ENCODE results near the gene ZNF516. TPM values are rescaled to one million over a fixed set of nuclear protein-coding genes. Genes with fewer than 3 reads are reported as not detected.

Gene ZNF516
- total RNA-seq, 1 donor from 2014 or later = 11.5 TPM

DNA sequence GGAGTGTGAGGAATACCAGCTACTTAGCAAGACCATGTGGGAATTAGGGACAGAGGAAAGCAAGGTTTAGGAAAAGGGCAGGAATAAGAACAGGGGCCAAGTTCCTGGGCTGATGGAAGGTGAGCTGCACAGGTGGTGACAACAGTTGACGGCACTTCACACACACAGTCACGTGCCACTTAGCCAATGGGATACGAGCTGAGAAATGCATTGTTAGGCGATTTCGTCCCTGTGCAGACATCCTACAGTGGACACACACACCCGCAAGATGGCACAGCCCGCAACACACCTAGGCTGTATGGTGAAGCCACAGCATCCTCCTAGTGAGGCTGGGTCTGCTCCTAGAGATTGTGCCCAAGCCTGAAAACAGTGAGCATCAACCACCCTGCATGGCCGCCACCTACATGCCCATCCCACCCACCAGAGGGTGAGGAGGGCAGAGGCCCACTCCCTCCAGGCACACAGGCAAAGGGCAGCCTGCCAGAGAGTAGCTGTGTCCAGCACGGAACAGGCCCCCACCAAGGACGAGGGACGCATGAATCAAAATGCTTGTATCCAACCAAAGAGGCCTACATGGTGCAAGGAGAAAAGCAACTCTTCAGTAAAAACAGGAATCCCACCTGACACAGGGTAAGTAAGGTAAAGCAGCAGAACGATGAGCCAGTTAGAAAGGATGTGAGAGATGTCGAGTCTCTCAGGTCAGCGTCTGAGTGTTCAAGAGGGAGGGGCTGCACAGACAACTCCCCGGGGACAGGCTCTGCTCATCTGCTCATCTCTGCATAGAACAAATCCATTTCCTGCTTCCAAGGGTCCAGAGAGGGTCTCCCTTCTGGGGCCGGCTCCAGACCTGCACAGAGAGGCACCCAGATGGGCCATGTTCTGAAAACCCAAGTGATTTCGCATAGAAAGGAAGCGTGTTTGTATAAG, 51.3 kb downstream of the ZNF516 start:
- H3K4me1 ChIP-seq = peaks cover 47% of the 10 kb centered on the region
- H3K4me3 ChIP-seq = no peak overlapping the region
- peaks cover 35% of the 10 kb centered on the region for H3K36me3 ChIP-seq
- TF ChIP-seq, protein P1, sequence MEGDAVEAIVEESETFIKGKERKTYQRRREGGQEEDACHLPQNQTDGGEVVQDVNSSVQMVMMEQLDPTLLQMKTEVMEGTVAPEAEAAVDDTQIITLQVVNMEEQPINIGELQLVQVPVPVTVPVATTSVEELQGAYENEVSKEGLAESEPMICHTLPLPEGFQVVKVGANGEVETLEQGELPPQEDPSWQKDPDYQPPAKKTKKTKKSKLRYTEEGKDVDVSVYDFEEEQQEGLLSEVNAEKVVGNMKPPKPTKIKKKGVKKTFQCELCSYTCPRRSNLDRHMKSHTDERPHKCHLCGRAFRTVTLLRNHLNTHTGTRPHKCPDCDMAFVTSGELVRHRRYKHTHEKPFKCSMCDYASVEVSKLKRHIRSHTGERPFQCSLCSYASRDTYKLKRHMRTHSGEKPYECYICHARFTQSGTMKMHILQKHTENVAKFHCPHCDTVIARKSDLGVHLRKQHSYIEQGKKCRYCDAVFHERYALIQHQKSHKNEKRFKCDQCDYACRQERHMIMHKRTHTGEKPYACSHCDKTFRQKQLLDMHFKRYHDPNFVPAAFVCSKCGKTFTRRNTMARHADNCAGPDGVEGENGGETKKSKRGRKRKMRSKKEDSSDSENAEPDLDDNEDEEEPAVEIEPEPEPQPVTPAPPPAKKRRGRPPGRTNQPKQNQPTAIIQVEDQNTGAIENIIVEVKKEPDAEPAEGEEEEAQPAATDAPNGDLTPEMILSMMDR (IDR thresholded peaks at IDR 0.05; ENCODE audit: borderline replicate concordance) = no peak
- intact Hi-C loops (cut with micrococcal nuclease) = no loop called here
- no peaks in the 10 kb centered on the region for H3K27me3 ChIP-seq (ENCODE audit: low read depth)
- no peak overlapping the region for H3K27ac ChIP-seq (replicated peaks)
- DNase-seq = no peak
- H3K9me3 ChIP-seq (replicated peaks) = no peaks in the 10 kb centered on the region

DNA sequence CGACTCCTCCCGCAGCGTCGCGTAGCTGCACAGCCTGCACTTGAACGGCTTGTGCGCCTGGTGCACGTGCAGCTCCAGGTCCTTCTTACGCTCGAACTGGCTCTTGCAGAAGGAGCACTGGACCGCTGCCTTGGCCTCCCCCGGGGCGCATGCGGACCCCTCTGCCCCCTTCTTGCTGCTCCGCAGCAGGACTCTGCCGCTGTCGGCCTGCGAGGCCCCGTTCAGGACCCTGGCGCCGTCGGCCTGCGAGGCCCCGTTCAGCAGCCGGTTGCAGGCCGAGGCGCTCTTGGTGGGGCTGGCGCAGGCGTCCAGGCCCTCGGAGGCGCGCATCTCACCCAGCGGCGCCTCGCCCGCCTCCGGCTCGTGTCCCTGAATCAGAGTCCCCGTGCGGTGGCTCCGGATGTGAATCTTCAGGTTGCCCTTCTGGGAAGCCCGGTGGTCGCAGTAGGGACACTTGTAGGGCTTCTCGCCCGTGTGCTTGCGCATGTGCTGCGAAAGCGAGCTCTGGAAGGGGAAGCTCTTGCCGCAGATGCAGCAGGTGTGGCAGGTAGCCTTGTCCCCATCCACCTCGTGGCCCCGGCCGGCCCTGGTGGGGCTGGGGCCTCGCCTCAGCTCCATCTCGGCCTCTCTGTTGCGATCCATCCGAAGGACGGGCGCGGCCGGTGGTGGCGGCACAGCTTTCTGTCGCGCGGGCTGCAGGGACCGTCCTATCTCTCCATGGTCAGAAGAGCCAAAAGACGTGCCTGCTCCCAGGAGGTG, 52.5 kb downstream of the ZNF516 start:
- intact Hi-C loops (cut with micrococcal nuclease) = no loop called here
- peaks cover 37% of the 10 kb centered on the region for H3K4me1 ChIP-seq

DNA sequence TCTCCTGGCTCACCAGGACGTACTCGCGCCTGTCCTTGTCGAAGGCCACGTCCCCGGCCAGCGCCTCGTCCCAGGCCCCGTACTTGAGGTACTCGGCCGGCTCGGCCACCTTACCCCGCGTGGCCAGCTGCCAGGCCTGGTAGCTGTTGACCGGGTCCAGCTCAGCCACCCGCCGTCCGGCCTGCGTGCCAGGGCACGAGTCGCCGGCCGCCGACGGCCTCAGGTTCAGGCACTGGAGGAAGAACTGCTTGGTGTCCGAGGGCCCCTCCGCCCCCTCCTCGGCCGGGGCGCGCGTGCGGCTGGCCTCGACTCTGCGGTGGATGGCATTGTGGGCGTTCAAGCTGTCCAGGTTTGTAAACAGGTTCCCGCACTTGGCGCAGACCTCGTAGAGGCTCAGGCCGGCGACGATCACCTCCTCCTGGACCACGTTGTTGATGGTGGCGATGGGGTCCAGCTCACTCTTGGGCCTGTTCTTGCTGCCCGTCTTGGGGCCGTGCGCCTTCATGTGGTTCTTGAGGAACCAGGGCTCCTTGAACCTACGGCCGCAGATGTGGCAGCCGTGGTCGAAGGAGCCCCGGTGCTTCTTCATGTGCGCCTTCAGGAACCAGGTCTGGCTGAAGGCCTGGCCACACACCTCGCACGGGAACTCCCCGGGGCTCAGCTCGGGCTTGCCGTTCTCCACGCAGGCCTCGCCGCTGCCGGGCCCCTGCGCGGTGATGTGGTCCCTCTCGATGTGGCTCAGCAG, 53.2 kb downstream of the ZNF516 start:
- Histone ChIP-seq H3K36me3 (peaks cover 35% of the 10 kb centered on the region), H3K9me3 (replicated peaks) (no peaks in the 10 kb centered on the region), H3K4me1 (peaks cover 35% of the 10 kb centered on the region), H3K27me3 (ENCODE audit: low read depth) (no peaks in the 10 kb centered on the region), H3K27ac (replicated peaks) (no peak overlapping the region), H3K4me3 (no peak overlapping the region)
- intact Hi-C loops (cut with micrococcal nuclease) = no loop called here
- DNase-seq = no peak
- TF ChIP-seq, protein P1 (IDR thresholded peaks at IDR 0.05; ENCODE audit: borderline replicate concordance) = no peak

More for the DNA sequence above, 52.5 kb downstream of the ZNF516 start:
- H3K27ac ChIP-seq (replicated peaks) = no peak overlapping the region
- peaks cover 35% of the 10 kb centered on the region for H3K36me3 ChIP-seq
- TF ChIP-seq, protein P1 (IDR thresholded peaks at IDR 0.05; ENCODE audit: borderline replicate concordance) = no peak
- H3K9me3 ChIP-seq (replicated peaks) = no peaks in the 10 kb centered on the region
- H3K27me3 ChIP-seq (ENCODE audit: low read depth) = no peaks in the 10 kb centered on the region
- no peak overlapping the region for H3K4me3 ChIP-seq
- DNase-seq = no peak

DNA sequence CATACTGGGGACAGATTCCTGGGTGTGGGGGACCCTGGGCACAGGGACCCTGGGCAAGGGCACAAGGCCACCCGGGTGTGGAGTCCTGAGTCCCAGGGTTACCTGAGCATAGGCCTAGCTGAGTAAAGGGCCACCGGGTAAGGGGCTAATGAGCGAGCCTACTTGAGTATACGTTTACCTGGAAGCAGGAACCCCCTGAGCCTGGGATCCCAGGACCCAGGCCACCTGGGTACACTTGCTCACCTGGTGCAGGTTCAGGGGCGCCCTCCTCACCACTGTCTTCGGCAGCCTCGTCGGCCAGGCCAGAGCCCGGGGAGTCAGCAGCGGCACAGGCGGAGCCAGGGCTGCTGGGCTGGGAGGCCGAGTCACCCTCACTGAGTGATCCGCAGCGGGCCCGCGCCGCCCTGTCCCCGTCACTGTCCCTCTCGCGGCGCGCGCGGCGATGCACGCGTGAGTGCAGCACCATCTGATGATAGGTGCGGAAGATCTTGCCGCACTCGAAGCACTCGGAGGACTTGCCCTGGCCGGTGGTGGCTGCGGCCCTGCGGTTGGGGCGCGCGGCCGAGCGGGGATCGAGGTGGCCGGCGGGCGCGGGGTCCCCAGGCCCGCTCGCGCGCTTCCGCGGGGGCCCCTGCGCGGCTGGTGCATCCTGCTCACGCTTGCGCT, 53.9 kb downstream of the ZNF516 start:
- Histone ChIP-seq H3K4me1 (peaks cover 34% of the 10 kb centered on the region), H3K36me3 (peaks cover 35% of the 10 kb centered on the region), H3K4me3 (no peak overlapping the region), H3K27ac (replicated peaks) (no peak overlapping the region), H3K27me3 (ENCODE audit: low read depth) (no peaks in the 10 kb centered on the region), H3K9me3 (replicated peaks) (no peaks in the 10 kb centered on the region)
- DNase-seq = no peak
- intact Hi-C loops (cut with micrococcal nuclease) = no loop called here
- TF ChIP-seq, protein P1 (IDR thresholded peaks at IDR 0.05; ENCODE audit: borderline replicate concordance) = no peak

DNA sequence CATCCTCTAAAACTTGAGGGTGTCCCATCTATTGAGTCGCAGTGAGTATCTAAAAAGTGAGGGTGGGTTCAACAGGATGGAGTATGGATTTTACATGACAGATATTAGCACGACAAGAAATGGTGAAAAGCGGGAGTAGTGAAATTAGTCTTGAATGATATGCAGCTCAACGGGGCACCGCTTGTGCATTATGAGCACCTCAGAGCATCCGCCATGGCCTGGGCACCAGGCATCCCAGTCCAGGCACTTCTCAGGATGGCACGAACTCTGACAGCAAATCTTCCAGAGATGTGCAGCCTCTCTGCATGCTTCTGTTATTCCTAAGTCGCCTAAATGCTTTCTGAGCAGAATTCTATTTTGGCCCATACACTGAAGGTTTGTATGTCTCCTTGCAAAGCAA, 57.1 kb downstream of the ZNF516 start:
- intact Hi-C loops (cut with micrococcal nuclease) = no loop called here
- Histone ChIP-seq H3K27ac (replicated peaks) (no peak overlapping the region), H3K4me3 (no peak overlapping the region), H3K9me3 (replicated peaks) (no peaks in the 10 kb centered on the region), H3K4me1 (peaks cover 11% of the 10 kb centered on the region), H3K27me3 (ENCODE audit: low read depth) (no peaks in the 10 kb centered on the region), H3K36me3 (peaks cover 45% of the 10 kb centered on the region)
- no peak for DNase-seq
- TF ChIP-seq, protein P1 (IDR thresholded peaks at IDR 0.05; ENCODE audit: borderline replicate concordance) = no peak
